AG10803 (cell line): Measurements from ENCODE around the gene SLC12A3.

Experiments
- DNase-seq: peaks from one replicate; pipeline ENCODE4 v3.0.0; 2010; ENCODE audit warnings: low read depth
- H3K4me3 ChIP-seq: 2 replicates; pipeline ENCODE4 v1.5.1; 2011; ENCODE audit warnings: mild to moderate bottlenecking, low read length, control low read depth
- TF ChIP-seq, protein P1 (sequence below): conservative IDR thresholded peaks from 2 replicates; pipeline ENCODE4 v1.5.1; 2011; ENCODE audit warnings: mild to moderate bottlenecking, low read length, control low read depth, inconsistent platforms

Gene SLC12A3

GRCh38 chr16:56941092-56941491 lies 76.1 kb downstream of the SLC12A3 start:
- TF ChIP-seq, protein P1, sequence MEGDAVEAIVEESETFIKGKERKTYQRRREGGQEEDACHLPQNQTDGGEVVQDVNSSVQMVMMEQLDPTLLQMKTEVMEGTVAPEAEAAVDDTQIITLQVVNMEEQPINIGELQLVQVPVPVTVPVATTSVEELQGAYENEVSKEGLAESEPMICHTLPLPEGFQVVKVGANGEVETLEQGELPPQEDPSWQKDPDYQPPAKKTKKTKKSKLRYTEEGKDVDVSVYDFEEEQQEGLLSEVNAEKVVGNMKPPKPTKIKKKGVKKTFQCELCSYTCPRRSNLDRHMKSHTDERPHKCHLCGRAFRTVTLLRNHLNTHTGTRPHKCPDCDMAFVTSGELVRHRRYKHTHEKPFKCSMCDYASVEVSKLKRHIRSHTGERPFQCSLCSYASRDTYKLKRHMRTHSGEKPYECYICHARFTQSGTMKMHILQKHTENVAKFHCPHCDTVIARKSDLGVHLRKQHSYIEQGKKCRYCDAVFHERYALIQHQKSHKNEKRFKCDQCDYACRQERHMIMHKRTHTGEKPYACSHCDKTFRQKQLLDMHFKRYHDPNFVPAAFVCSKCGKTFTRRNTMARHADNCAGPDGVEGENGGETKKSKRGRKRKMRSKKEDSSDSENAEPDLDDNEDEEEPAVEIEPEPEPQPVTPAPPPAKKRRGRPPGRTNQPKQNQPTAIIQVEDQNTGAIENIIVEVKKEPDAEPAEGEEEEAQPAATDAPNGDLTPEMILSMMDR = no peak
- H3K4me3 ChIP-seq = no peak overlapping the region
- no peak for DNase-seq

DNA sequence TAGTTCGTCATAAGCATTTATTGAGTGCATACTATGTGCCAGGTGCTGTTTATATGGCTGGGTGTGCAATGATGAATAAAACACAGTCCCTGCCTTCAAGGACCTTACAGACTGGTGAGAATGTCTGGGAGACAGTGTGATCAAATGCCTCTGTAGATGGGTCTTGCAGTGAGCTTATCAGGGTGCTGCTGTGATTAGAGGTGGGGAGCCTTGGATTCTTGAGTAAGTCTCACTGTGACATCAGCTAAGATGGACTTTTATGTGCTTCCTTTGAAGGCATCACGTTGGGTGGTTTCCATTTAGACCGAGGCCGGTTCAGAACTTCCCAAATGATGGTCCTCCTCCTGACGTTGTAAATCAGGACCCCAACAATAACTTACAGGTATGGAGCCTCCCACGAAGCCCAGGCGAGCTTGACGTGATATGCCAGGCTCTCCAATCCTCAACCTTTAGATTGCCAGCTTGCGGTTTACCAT lies 76.9 kb downstream of the SLC12A3 start:
- H3K4me3 ChIP-seq = no peak overlapping the region
- TF ChIP-seq, protein P1 = no peak
- DNase-seq = no peak

GRCh38 chr16:56943761-56944375 lies 78.9 kb downstream of the SLC12A3 start:
- no peak overlapping the region for H3K4me3 ChIP-seq
- TF ChIP-seq, protein P1 = no peak
- no peak for DNase-seq

GRCh38 chr16:56944954-56945839 lies 80.2 kb downstream of the SLC12A3 start:
- no peak overlapping the region for H3K4me3 ChIP-seq
- no peak for DNase-seq
- TF ChIP-seq, protein P1 = no peak

GRCh38 chr16:56945847-56946527 lies 81.0 kb downstream of the SLC12A3 start:
- TF ChIP-seq, protein P1 = no peak
- H3K4me3 ChIP-seq = no peak overlapping the region

GRCh38 chr16:56946767-56947603 lies 82.0 kb downstream of the SLC12A3 start:
- no peak for DNase-seq
- H3K4me3 ChIP-seq = no peak overlapping the region
- TF ChIP-seq, protein P1 = no peak

More at GRCh38 chr16:56945847-56946527, 81.0 kb downstream of the SLC12A3 start:
- DNase-seq = no peak
